ENCODE data around the gene MSANTD3.

DNA sequence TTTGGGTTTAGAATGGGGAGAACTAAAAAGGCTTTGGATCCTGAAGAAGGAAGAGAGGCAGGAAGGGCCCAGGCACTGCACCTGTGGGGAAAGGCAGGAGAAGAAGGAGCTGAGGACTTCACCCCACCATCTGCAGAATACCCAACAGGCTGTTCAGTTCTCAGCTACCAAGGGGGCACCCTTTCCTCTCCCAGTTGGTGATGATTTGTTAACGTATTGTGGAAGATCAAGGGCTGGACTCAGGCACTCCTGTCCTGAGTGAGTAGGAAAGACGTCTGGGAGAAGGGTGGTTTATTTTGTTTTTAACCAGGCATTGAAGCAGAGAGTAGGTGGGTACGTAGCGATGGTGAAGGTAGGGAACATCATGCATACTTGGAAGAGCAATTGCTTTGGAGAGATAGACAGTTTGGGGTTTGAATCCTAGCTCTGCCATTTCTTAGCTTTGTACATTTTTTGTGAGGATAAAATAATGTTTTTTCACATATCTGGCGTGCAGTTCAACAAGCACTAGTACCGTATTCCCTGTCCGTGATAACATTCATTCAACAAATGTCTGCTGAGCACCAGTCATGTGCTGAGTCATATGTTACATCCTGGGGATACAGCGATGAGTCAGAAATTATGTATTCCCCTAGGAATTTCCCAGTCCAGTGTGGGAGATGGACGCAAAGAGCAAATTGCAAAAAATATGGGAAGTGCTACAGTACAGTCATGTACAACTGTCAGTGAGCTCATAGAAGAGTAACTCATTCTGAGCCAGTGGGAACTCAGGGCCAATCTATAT, 2.1 kb downstream of the MSANTD3 start:
- TF ChIP-seq EZH2 (IDR thresholded peaks at IDR 0.05; ENCODE audit: borderline replicate concordance, low read depth, low read length, poor library complexity, severe bottlenecking): no peak
- TF ChIP-seq, protein P1, sequence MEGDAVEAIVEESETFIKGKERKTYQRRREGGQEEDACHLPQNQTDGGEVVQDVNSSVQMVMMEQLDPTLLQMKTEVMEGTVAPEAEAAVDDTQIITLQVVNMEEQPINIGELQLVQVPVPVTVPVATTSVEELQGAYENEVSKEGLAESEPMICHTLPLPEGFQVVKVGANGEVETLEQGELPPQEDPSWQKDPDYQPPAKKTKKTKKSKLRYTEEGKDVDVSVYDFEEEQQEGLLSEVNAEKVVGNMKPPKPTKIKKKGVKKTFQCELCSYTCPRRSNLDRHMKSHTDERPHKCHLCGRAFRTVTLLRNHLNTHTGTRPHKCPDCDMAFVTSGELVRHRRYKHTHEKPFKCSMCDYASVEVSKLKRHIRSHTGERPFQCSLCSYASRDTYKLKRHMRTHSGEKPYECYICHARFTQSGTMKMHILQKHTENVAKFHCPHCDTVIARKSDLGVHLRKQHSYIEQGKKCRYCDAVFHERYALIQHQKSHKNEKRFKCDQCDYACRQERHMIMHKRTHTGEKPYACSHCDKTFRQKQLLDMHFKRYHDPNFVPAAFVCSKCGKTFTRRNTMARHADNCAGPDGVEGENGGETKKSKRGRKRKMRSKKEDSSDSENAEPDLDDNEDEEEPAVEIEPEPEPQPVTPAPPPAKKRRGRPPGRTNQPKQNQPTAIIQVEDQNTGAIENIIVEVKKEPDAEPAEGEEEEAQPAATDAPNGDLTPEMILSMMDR (conservative IDR thresholded peaks at IDR 0.05; ENCODE audit: low read depth, low read length): no peak

All from A673 (cell line).